DOHH2 (cell line): ENCODE data around the gene MTCH1.

Source experiments
- EZH2phosphoT487 ChIP-seq: fragments of 200-600 bp; sonication (generic); IDR thresholded peaks from 2 replicates; pipeline ENCODE4 v1.6.1; 2017; ENCODE audit warnings: borderline replicate concordance, mild to moderate bottlenecking, antibody characterized with exemption, low read length, moderate library complexity, mixed read lengths
- TF ChIP-seq, protein P1 (sequence below): fragments of 200-600 bp; sonication (generic); IDR thresholded peaks from one replicate; pipeline ENCODE4 v1.5.1; 2014; ENCODE audit warnings: antibody characterized with exemption, mild to moderate bottlenecking, low read depth, low read length; ENCODE audit not compliant: poor library complexity, severe bottlenecking

DNA sequence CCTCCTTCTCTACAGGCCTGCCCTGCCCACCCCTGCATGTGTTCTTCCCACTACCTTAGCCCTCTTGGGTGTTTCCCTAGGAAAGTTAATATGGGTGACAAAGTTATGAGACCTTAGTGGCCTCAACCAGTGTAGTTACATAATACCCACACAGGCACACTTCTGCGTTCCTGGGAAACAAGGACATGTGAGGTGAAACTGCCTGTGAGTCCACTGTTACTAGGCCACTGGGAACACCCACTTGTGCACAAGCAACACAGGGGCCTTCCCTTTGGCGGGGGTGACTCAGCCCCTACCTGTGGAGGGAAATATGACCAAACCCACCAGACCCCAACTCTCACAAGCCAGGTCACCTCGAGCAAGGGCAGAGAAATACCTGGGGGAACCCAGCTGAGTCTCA lies 18.7 kb downstream of the MTCH1 start:
- TF ChIP-seq, protein P1, sequence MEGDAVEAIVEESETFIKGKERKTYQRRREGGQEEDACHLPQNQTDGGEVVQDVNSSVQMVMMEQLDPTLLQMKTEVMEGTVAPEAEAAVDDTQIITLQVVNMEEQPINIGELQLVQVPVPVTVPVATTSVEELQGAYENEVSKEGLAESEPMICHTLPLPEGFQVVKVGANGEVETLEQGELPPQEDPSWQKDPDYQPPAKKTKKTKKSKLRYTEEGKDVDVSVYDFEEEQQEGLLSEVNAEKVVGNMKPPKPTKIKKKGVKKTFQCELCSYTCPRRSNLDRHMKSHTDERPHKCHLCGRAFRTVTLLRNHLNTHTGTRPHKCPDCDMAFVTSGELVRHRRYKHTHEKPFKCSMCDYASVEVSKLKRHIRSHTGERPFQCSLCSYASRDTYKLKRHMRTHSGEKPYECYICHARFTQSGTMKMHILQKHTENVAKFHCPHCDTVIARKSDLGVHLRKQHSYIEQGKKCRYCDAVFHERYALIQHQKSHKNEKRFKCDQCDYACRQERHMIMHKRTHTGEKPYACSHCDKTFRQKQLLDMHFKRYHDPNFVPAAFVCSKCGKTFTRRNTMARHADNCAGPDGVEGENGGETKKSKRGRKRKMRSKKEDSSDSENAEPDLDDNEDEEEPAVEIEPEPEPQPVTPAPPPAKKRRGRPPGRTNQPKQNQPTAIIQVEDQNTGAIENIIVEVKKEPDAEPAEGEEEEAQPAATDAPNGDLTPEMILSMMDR: no peak
- no peak for TF ChIP-seq EZH2phosphoT487
